ENCODE measurements around the gene SRGN.

The SRGN gene

GRCh38 chr10:69061305-69062161 is 26.4 kb upstream of the SRGN start:
- DNase-seq (ENCODE audit: low read depth), result no peak

GRCh38 chr10:69062901-69063300 is 25.0 kb upstream of the SRGN start:
- DNase-seq (ENCODE audit: low read depth), result no peak

- DNase-seq (ENCODE audit: low read depth), result no peak
Measured at GRCh38 chr10:69064762-69065328, 23.1 kb upstream of the SRGN start.

- no peak for DNase-seq (ENCODE audit: low read depth)
Measured at GRCh38 chr10:69065406-69066361, 22.2 kb upstream of the SRGN start.

- no peak for DNase-seq (ENCODE audit: low read depth)
Measured at GRCh38 chr10:69067189-69067588, 20.7 kb upstream of the SRGN start.

- DNase-seq (ENCODE audit: low read depth), result no peak
Measured at GRCh38 chr10:69068549-69068948, 19.4 kb upstream of the SRGN start.

GRCh38 chr10:69069090-69070042 is 18.5 kb upstream of the SRGN start:
- no peak for DNase-seq (ENCODE audit: low read depth)

GRCh38 chr10:69070951-69071350 is 17.0 kb upstream of the SRGN start:
- DNase-seq (ENCODE audit: low read depth), result no peak

GRCh38 chr10:69071610-69072009 is 16.3 kb upstream of the SRGN start:
- DNase-seq (ENCODE audit: low read depth), result no peak

GRCh38 chr10:69073026-69073425 is 14.9 kb upstream of the SRGN start:
- DNase-seq (ENCODE audit: low read depth), result no peak

GRCh38 chr10:69073736-69074364 is 14.1 kb upstream of the SRGN start:
- DNase-seq (ENCODE audit: low read depth), result no peak

GRCh38 chr10:69074532-69074931 is 13.4 kb upstream of the SRGN start:
- no peak for DNase-seq (ENCODE audit: low read depth)

- no peak for DNase-seq (ENCODE audit: low read depth)
Measured at GRCh38 chr10:69075431-69075830, 12.5 kb upstream of the SRGN start.

GRCh38 chr10:69078311-69078710 is 9.6 kb upstream of the SRGN start:
- no peak for DNase-seq (ENCODE audit: low read depth)

- DNase-seq (ENCODE audit: low read depth), result no peak
Measured at GRCh38 chr10:69080226-69080625, 7.7 kb upstream of the SRGN start.

- no peak for DNase-seq (ENCODE audit: low read depth)
Measured at GRCh38 chr10:69086001-69086509, 1.8 kb upstream of the SRGN start.

- DNase-seq (ENCODE audit: low read depth), result no peak
Measured at GRCh38 chr10:69088471-69088769, 517 bp downstream of the SRGN start.

- no peak for DNase-seq (ENCODE audit: low read depth)
Measured at GRCh38 chr10:69088801-69089501, 1.0 kb downstream of the SRGN start.

GRCh38 chr10:69089638-69090599 is 2.0 kb downstream of the SRGN start:
- peak; percentile 44 for DNase-seq (ENCODE audit: low read depth)
